Measurements from ENCODE around the gene ZFP62.
A peak's percentile ranks its signal among the peaks of the same experiment; 100 is the strongest.

ZFP62 gene

DNA sequence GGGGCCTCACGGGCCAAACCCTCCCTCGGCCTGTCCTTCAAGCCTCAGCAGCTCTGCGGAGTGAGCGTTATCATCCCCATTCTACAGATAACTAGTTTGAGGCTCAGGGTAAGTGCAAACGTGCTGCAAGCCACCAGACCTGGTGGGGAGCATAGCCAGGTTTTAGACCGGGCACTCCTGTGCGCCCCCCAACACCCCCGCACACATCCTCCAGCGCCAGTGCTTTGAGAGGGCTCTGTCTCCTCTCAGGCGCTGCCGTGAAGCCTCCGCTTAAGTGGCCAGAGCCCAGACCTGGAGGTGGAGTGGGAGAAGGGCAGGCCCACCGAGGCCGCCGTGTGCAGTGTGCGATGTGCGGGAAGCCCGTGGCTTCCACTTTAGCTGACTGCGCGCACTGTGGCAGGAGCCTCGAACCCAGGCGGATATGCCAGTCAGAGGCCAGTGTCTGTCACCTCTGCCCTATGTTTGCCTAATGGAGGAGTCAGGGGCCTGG lies 56.9 kb downstream of the ZFP62 start:
- TF ChIP-seq ZNF274 (IDR thresholded peaks at IDR 0.05; ENCODE audit: low read depth, low read length): no peak
- peak overlapping the region; percentile 63; the same call in 1 of the 2 replicates for H3K4me3 ChIP-seq (ENCODE audit: low read length)

GRCh38 chr5:180803181-180804128 lies 57.6 kb downstream of the ZFP62 start:
- no peak for TF ChIP-seq ZNF274 (IDR thresholded peaks at IDR 0.05; ENCODE audit: low read depth, low read length)
- H3K4me3 ChIP-seq (ENCODE audit: low read length): peak overlapping the region; percentile 63; the same call in 1 of the 2 replicates

DNA sequence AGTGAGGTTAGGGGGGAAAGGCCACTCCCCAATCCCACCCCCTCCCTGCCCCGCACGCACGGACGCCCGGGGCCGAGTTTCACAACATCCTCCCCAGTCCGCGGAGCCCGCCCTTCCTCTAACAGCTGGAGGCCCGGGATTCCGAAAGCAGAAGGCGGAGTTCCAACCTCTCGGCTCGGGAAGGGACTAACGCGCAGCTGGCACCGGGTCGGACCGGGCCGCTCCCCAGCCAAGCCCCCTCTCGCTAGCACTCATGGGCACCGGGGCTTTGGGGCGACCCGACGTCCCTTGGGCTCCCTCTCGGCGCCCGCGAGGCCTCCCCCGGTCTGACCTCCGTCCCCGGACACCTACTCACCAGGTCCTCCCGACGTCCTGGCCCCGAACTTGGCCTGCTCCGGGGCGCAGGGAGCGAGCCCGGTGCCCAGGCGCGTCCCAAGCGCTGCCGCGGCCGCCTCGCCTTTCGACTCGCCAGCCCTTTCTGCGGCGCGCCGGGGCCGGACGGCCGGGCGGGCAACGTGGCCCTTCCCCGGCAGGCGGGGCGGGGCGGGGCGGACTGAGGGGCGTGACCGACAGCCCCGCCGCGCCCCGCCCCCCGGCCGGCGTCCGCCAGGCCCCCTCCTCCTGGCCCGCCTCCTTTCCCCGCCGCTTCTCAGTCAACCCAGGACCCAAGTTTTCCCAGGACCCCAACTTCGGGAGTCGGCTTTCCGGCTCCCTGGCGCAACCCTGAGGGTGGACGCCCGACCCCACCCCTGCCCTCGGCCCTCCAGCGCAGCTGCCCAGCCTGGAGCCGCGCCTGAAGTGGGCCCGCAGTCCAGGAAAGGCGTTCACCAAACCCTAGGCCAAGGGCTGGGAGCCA lies 58.5 kb downstream of the ZFP62 start, which contains the start of gene MGAT1:
Gene MGAT1, minus strand, starts transcription at position 482 of the 856 bp plus-strand sequence. CDS start 9,835 bp downstream, outside the sequence.
- TF ChIP-seq ZNF274 (IDR thresholded peaks at IDR 0.05; ENCODE audit: low read depth, low read length): no peak
- peak within 1 kb of the TSS; percentile 90 for H3K4me3 ChIP-seq (ENCODE audit: low read length)

DNA sequence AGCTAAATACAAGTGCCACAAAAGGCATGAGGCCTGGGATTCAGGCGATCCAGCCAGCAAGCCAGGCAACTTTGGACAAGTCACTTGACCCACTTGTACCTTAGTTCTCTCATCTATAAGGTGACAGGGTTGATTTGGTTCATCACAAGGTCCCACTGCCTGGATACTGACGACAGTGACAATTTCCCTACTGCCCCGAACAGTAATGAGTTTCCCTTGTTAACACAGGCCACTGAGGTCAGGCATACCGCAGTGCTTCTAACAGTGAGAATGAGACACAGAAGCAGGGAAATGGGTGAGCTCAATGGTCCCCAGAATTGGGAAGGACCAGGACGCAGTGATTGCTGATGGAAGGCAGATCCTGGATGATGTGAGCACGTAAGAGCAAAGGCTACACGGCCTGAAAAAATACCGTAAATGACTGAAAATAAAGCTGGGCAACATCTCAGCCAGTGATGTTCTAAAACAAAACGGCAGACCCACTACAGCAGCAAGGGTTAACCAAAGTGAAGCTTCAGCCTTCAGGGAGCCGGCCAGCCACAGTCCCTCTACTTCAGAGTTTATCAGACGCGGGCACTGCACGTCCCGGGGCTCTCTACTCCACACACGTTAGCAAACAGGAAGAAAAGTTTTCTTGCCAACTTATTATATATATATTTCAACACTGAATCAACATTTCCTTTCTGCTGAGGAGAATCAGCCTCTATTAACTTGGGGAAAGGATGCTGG lies 59.3 kb downstream of the ZFP62 start:
- peak overlapping the region; percentile 90 for H3K4me3 ChIP-seq (ENCODE audit: low read length)
- TF ChIP-seq ZNF274 (IDR thresholded peaks at IDR 0.05; ENCODE audit: low read depth, low read length): no peak

GRCh38 chr5:180799902-180800801 lies 60.9 kb downstream of the ZFP62 start:
- TF ChIP-seq ZNF274 (IDR thresholded peaks at IDR 0.05; ENCODE audit: low read depth, low read length): no peak
- H3K4me3 ChIP-seq (ENCODE audit: low read length): no peak overlapping the region

DNA sequence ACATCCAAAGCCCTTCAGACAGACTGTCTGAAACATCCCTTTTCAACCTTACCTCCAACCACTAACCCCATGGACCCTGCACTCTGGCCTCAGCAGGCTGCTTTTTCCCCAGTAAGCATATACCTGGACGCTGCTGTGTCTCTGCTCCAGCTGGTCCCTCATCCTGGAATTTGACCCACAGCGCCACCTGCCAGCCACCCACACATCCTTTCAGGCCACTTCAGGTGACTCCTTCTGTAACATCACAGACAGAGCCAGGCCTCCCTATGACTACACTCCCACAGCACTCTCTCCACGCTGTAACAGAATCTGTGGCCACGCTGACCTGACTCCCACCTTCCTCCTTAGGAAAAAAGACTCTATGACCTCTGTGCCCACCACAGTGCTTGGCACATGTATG lies 61.9 kb downstream of the ZFP62 start:
- H3K4me3 ChIP-seq (ENCODE audit: low read length): no peak overlapping the region
- TF ChIP-seq ZNF274 (IDR thresholded peaks at IDR 0.05; ENCODE audit: low read depth, low read length): no peak

DNA sequence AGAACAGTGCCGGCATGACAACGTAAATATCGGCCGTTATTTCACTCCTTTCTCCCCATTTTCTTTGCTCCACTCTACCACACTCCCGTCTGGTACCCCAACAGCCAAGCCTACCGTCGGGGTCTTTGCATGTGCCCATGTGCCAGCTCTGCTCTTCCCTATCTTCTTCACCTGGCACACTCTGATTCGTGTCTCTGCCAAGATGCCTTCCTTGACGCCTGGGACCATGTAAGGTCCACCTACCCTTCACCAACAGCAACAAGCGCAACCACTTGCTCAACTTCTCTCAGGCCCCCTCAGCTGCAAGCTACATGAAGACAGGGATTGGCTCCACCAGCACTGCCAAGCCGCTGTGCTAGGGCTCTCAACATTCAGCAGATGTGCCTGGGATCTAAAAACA lies 62.9 kb downstream of the ZFP62 start:
- no peak for TF ChIP-seq ZNF274 (IDR thresholded peaks at IDR 0.05; ENCODE audit: low read depth, low read length)
- no peak overlapping the region for H3K4me3 ChIP-seq (ENCODE audit: low read length)

Measured in GM08714 (cell line).